Gastroesophageal sphincter (tissue), 3 donors: ENCODE results near the gene CLIC6.

ENCODE experiments used
- EP300 ChIP-seq: sonication (generic); formaldehyde crosslinking; IDR thresholded peaks from one replicate; pipeline ENCODE4 v1.6.1; 2017; ENCODE audit warnings: antibody characterized with exemption, mild to moderate bottlenecking
- POLR2A ChIP-seq, 2 donors: fragments of 450-650 bp; IDR thresholded peaks; one replicate each; pipeline ENCODE4 v1.6.1; 2017; ENCODE audit warnings: antibody characterized with exemption in 2 of 2, mild to moderate bottlenecking in 2 of 2, moderate library complexity in 1 of 2
- POLR2AphosphoS5 ChIP-seq: sonication (generic); formaldehyde crosslinking; IDR thresholded peaks from one replicate; pipeline ENCODE4 v1.6.1; 2017; ENCODE audit warnings: antibody characterized with exemption
- TF ChIP-seq, protein P1 (sequence below), 4 experiments: fragments of 200-600 bp in 2 of 4; fragments of 450-650 bp in 2 of 4; sonication (generic) in 1 of 4; IDR thresholded peaks; one replicate each; pipeline ENCODE4 v1.5.1; 2017 to 2019; ENCODE audit warnings: antibody characterized with exemption in 4 of 4, mild to moderate bottlenecking in 2 of 4, moderate library complexity in 2 of 4

DNA sequence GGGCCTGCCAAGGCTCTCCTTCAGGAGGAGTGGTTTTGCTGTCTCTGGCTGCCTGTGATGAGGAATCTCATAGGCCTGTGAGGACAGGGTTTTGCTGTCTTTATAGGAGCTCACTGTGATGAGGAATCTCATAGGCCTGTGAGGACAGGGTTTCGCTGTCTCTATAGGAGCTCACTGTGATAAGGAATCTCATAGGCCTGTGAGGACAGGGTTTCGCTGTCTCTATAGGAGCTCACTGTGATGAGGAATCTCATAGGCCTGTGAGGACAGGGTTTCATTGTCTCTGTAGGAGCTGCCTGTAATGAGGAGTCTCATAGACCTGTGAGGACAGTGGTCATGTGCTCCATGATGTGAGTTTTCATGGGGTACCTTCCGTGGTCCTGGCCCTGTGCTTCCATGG, 29.0 kb downstream of the CLIC6 start:
- TF ChIP-seq, protein P1, sequence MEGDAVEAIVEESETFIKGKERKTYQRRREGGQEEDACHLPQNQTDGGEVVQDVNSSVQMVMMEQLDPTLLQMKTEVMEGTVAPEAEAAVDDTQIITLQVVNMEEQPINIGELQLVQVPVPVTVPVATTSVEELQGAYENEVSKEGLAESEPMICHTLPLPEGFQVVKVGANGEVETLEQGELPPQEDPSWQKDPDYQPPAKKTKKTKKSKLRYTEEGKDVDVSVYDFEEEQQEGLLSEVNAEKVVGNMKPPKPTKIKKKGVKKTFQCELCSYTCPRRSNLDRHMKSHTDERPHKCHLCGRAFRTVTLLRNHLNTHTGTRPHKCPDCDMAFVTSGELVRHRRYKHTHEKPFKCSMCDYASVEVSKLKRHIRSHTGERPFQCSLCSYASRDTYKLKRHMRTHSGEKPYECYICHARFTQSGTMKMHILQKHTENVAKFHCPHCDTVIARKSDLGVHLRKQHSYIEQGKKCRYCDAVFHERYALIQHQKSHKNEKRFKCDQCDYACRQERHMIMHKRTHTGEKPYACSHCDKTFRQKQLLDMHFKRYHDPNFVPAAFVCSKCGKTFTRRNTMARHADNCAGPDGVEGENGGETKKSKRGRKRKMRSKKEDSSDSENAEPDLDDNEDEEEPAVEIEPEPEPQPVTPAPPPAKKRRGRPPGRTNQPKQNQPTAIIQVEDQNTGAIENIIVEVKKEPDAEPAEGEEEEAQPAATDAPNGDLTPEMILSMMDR (IDR thresholded peaks at IDR 0.05): no peak
- TF ChIP-seq EP300: no peak
- TF ChIP-seq POLR2A (IDR thresholded peaks at IDR 0.05): no peak
- TF ChIP-seq POLR2AphosphoS5: no peak
